ENCODE measurements around the gene PFKFB1. TPM values are rescaled to one million over a fixed set of nuclear protein-coding genes. Genes with fewer than 3 reads are reported as not detected.

Gene PFKFB1
- total RNA-seq, 1 experiment from 2014 or later: 0.55 TPM

DNA sequence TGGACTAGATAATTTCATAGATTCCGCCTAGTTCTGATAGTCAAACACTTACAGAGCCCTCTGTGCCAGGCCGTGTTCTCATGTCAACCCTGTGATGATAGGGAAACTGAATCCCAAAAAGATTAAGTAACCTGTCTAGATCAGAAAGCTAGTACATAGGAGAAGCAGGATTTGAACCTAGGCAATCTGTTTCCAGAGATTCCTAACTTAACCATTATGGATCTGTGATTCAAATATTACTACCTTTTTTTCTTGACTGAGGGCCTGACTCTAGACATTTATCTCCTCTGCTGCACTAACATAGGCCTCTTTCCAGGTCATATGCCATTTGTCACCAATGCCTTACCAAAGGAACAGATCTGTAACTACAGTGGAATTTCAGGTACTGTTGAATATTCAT is 35.3 kb upstream of the PFKFB1 start:
- WGBS (ENCODE audit: extremely low coverage, insufficient read length, low lambda C conversion rate): no CpG with 5 or more reads among the region's 2 CpGs
- Mint-ChIP-seq H3K36me3 (ENCODE audit: insufficient read depth in 1 of 3, low read depth in 3 of 3) (no peaks in the 10 kb centered on the region; a peak in 2 of 7 replicates), H3K9me3 (peaks cover 58 to 69% of the 10 kb centered on the region in 2 experiments), H3K4me3 (no peak overlapping the region), H3K27ac (no peak overlapping the region; a peak in 1 of 7 replicates), H3K27me3 (ENCODE audit: low read depth) (no peaks in the 10 kb centered on the region; the same call in 1 of the 2 replicates), H3K4me1 (peaks cover 11% of the 10 kb centered on the region in 2 experiments; a peak in 3 of 4 replicates)
- Histone ChIP-seq H2BK120ac (ENCODE audit: low read depth, low read length, poor library complexity, severe bottlenecking) (no peak overlapping the region), H2BK20ac (ENCODE audit: low read depth, low read length, poor library complexity, severe bottlenecking) (no peak overlapping the region), H3K4me1 (ENCODE audit: insufficient read depth, low read length) (no peaks in the 10 kb centered on the region), H4K91ac (ENCODE audit: insufficient read length, low read depth, low read length) (no peak overlapping the region), H3K79me1 (ENCODE audit: insufficient read depth, low read depth, low read length, poor library complexity, severe bottlenecking) (no peaks in the 10 kb centered on the region), H3K18ac (ENCODE audit: insufficient read length, low read depth, low read length) (no peak overlapping the region), H3K23ac (ENCODE audit: insufficient read length, low read depth, low read length) (no peak overlapping the region), H2BK5ac (ENCODE audit: insufficient read length, low read length) (no peak overlapping the region), H4K8ac (replicated peaks; ENCODE audit: insufficient read length, low read depth, low read length) (no peak overlapping the region), H2AK5ac (ENCODE audit: insufficient read length, low read length) (no peak overlapping the region), H2AFZ (ENCODE audit: low read length) (no peak overlapping the region), H3T11ph (ENCODE audit: low read length) (no peak overlapping the region), H2BK15ac (ENCODE audit: low read depth, low read length) (no peak overlapping the region), H3K23me2 (ENCODE audit: insufficient read length, low read depth, low read length, poor library complexity, severe bottlenecking) (no peaks in the 10 kb centered on the region), H3K4me2 (ENCODE audit: insufficient read depth, insufficient read length, low read length) (no peak overlapping the region), H3K4ac (ENCODE audit: low read depth, low read length) (no peak overlapping the region), H3K9ac (ENCODE audit: extremely low read depth, insufficient read length, low read length) (no peak overlapping the region), H3K27ac (ENCODE audit: insufficient read length, low read depth, low read length) (no peak overlapping the region), H2BK12ac (ENCODE audit: insufficient read length, low read depth, low read length) (no peak overlapping the region), H3K27me3 (ENCODE audit: insufficient read depth, low read length) (no peaks in the 10 kb centered on the region), H4K20me1 (ENCODE audit: control insufficient read depth, insufficient read depth, insufficient read length) (no peaks in the 10 kb centered on the region), H3K9me3 (ENCODE audit: control insufficient read depth, low read depth, low read length) (peaks cover 31% of the 10 kb centered on the region), H4K5ac (ENCODE audit: insufficient read length, low read depth, low read length) (no peak overlapping the region), H3K56ac (ENCODE audit: insufficient read length, low read depth, low read length) (no peak overlapping the region), H3K14ac (ENCODE audit: insufficient read depth, low read length) (no peak overlapping the region), H3K79me2 (ENCODE audit: insufficient read depth, low read length) (no peaks in the 10 kb centered on the region)
- DNase-seq: no peak
- TF ChIP-seq, protein P1, sequence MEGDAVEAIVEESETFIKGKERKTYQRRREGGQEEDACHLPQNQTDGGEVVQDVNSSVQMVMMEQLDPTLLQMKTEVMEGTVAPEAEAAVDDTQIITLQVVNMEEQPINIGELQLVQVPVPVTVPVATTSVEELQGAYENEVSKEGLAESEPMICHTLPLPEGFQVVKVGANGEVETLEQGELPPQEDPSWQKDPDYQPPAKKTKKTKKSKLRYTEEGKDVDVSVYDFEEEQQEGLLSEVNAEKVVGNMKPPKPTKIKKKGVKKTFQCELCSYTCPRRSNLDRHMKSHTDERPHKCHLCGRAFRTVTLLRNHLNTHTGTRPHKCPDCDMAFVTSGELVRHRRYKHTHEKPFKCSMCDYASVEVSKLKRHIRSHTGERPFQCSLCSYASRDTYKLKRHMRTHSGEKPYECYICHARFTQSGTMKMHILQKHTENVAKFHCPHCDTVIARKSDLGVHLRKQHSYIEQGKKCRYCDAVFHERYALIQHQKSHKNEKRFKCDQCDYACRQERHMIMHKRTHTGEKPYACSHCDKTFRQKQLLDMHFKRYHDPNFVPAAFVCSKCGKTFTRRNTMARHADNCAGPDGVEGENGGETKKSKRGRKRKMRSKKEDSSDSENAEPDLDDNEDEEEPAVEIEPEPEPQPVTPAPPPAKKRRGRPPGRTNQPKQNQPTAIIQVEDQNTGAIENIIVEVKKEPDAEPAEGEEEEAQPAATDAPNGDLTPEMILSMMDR (conservative IDR thresholded peaks at IDR 0.05): no peak

Measured in H9 (cell line).